Testis (tissue), 2 donors: ENCODE results near the gene TPRN.

ENCODE experiments used
- CTCF ChIP-seq, 3 experiments: fragments of 450-650 bp in 2 of 3; fragments of 200-600 bp in 1 of 3; sonication (generic) in 1 of 3; IDR thresholded peaks; one replicate each; pipeline ENCODE4 v1.5.1; 2016 to 2019; ENCODE audit warnings: antibody characterized with exemption in 3 of 3, mild to moderate bottlenecking in 2 of 3, moderate library complexity in 1 of 3
- POLR2A ChIP-seq: fragments of 450-650 bp; IDR thresholded peaks from one replicate; pipeline ENCODE4 v1.6.1; 2017; ENCODE audit warnings: antibody characterized with exemption, mild to moderate bottlenecking, moderate library complexity

- no peak for TF ChIP-seq CTCF (IDR thresholded peaks at IDR 0.05)
- TF ChIP-seq POLR2A, result no peak
These were observed 14.1 kb upstream of the TPRN start for GRCh38 chr9:137214620-137215019.
